ENCODE results near the gene TMEM221.

The TMEM221 gene

GRCh38 chr19:17482877-17483604 is 34.6 kb upstream of the TMEM221 start:
- no peaks in the 10 kb centered on the region for H3K9me2 ChIP-seq (ENCODE audit: low read depth, low read length)
- H3K4me1 ChIP-seq (ENCODE audit: insufficient read depth, low read length, severe bottlenecking): peaks cover 2% of the 10 kb centered on the region
- H3K27me3 ChIP-seq (ENCODE audit: insufficient read depth, low read length): 0 out of 2 replicates have a peak, but pooled peaks cover 4% of the 10 kb centered on the region
- no peak overlapping the region for H2AFZ ChIP-seq (ENCODE audit: low read length)
- no peak overlapping the region for H3K9ac ChIP-seq (ENCODE audit: low read length)
- no peaks in the 10 kb centered on the region for H3F3A ChIP-seq (ENCODE audit: insufficient read depth, low read length)
- no peak overlapping the region for H3K4me3 ChIP-seq (ENCODE audit: low read depth, low read length, poor library complexity, severe bottlenecking)
- H3K79me2 ChIP-seq (ENCODE audit: insufficient read depth, low read length): no peaks in the 10 kb centered on the region
- no peaks in the 10 kb centered on the region for H3K36me3 ChIP-seq (ENCODE audit: insufficient read depth, low read length)
- TF ChIP-seq EZH2 (IDR thresholded peaks at IDR 0.05; ENCODE audit: borderline replicate concordance, low read length): no peak
- TF ChIP-seq CTCF (IDR thresholded peaks at IDR 0.05; ENCODE audit: low read length): no peak
- H3K27ac ChIP-seq (ENCODE audit: low read depth, low read length, poor library complexity, severe bottlenecking): no peak overlapping the region
- no peaks in the 10 kb centered on the region for H4K20me1 ChIP-seq (ENCODE audit: insufficient read depth, low read length)
- H3K9me3 ChIP-seq (ENCODE audit: low read length): no peaks in the 10 kb centered on the region
- no peak overlapping the region for H3K4me2 ChIP-seq (ENCODE audit: low read length)

- no peak overlapping the region for H3K9ac ChIP-seq (ENCODE audit: low read length)
- no peaks in the 10 kb centered on the region for H3K9me3 ChIP-seq (ENCODE audit: low read length)
- TF ChIP-seq EZH2 (IDR thresholded peaks at IDR 0.05; ENCODE audit: borderline replicate concordance, low read length) (no peak), CTCF (IDR thresholded peaks at IDR 0.05; ENCODE audit: low read length) (no peak)
- H3F3A ChIP-seq (ENCODE audit: insufficient read depth, low read length): no peaks in the 10 kb centered on the region
- no peaks in the 10 kb centered on the region for H3K79me2 ChIP-seq (ENCODE audit: insufficient read depth, low read length)
- no peaks in the 10 kb centered on the region for H3K36me3 ChIP-seq (ENCODE audit: insufficient read depth, low read length)
- no peak overlapping the region for H3K27ac ChIP-seq (ENCODE audit: low read depth, low read length, poor library complexity, severe bottlenecking)
- H3K27me3 ChIP-seq (ENCODE audit: insufficient read depth, low read length): 0 out of 2 replicates have a peak, but pooled peaks cover 4% of the 10 kb centered on the region
- no peak overlapping the region for H3K4me2 ChIP-seq (ENCODE audit: low read length)
- no peaks in the 10 kb centered on the region for H4K20me1 ChIP-seq (ENCODE audit: insufficient read depth, low read length)
- H2AFZ ChIP-seq (ENCODE audit: low read length): no peak overlapping the region
- no peaks in the 10 kb centered on the region for H3K9me2 ChIP-seq (ENCODE audit: low read depth, low read length)
- H3K4me3 ChIP-seq (ENCODE audit: low read depth, low read length, poor library complexity, severe bottlenecking): no peak overlapping the region
- H3K4me1 ChIP-seq (ENCODE audit: insufficient read depth, low read length, severe bottlenecking): no peaks in the 10 kb centered on the region
Measured at GRCh38 chr19:17481986-17482385, 33.5 kb upstream of the TMEM221 start.

GRCh38 chr19:17479325-17479791 is 30.9 kb upstream of the TMEM221 start:
- H3K9me2 ChIP-seq (ENCODE audit: low read depth, low read length): no peaks in the 10 kb centered on the region
- H3F3A ChIP-seq (ENCODE audit: insufficient read depth, low read length): no peaks in the 10 kb centered on the region
- H4K20me1 ChIP-seq (ENCODE audit: insufficient read depth, low read length): no peaks in the 10 kb centered on the region
- H2AFZ ChIP-seq (ENCODE audit: low read length): no peak overlapping the region
- no peak overlapping the region for H3K4me2 ChIP-seq (ENCODE audit: low read length)
- H3K36me3 ChIP-seq (ENCODE audit: insufficient read depth, low read length): no peaks in the 10 kb centered on the region
- no peaks in the 10 kb centered on the region for H3K79me2 ChIP-seq (ENCODE audit: insufficient read depth, low read length)
- no peaks in the 10 kb centered on the region for H3K4me1 ChIP-seq (ENCODE audit: insufficient read depth, low read length, severe bottlenecking)
- H3K9me3 ChIP-seq (ENCODE audit: low read length): no peaks in the 10 kb centered on the region
- TF ChIP-seq CTCF (IDR thresholded peaks at IDR 0.05; ENCODE audit: low read length) (no peak), EZH2 (IDR thresholded peaks at IDR 0.05; ENCODE audit: borderline replicate concordance, low read length) (no peak)
- H3K27me3 ChIP-seq (ENCODE audit: insufficient read depth, low read length): 0 out of 2 replicates have a peak, but pooled peaks cover 4% of the 10 kb centered on the region
- H3K4me3 ChIP-seq (ENCODE audit: low read depth, low read length, poor library complexity, severe bottlenecking): no peak overlapping the region
- H3K27ac ChIP-seq (ENCODE audit: low read depth, low read length, poor library complexity, severe bottlenecking): no peak overlapping the region
- no peak overlapping the region for H3K9ac ChIP-seq (ENCODE audit: low read length)

All from OCI-LY1 (cell line).